GM18520 (cell line): Measurements from ENCODE around the gene SAMD13.

Experiments
- ATAC-seq: cut with Tn5 transposase; IDR thresholded peaks from one replicate; pipeline ENCODE4 v1.9.1; 2021; ENCODE audit not compliant: unreplicated experiment

SAMD13 gene

DNA sequence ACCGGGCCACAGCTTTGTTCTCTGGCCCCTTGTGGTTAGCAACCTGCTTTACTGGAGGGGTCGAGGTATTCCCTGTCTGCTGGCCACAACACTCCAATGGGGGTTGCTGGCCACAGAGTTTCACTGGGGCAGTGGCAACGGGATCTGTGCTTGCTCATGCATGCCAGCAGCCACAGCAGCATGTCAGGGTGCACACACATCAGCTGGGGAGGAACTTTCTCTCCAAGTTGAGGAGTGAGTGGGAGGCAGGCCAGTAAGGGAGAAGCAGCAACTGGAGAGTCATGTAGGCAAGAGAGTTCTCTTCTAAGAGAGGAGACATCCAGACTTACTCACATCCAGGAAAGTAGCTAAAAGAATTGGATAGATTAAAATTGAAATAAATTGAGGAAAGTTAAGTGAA is 38.0 kb downstream of the SAMD13 start:
- ATAC-seq, result no peak

- no peak for ATAC-seq
Observed at GRCh38 chr1:84344286-84344685, 42.8 kb downstream of the SAMD13 start.

DNA sequence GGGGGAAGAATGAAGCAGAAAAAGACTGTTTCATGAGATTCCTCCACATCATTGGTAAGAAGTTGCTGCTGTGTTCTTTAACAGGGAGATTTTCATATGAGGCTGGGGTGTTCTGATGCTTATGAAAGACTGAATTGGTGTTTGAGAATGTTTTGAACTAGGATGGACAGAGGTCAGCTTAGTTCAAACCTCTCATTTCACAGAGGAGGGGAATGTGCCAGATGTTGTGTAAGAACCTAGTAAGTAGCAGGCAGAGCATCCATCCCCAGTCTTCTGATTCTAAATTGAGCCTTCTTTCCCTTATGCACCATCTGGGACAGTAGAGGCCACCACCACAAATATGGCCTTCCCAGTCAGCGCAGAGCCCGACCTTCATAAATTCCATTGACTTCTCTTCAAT is 43.7 kb downstream of the SAMD13 start:
- ATAC-seq, result no peak

GRCh38 chr1:84347271-84347931 is 45.9 kb downstream of the SAMD13 start:
- no peak for ATAC-seq

DNA sequence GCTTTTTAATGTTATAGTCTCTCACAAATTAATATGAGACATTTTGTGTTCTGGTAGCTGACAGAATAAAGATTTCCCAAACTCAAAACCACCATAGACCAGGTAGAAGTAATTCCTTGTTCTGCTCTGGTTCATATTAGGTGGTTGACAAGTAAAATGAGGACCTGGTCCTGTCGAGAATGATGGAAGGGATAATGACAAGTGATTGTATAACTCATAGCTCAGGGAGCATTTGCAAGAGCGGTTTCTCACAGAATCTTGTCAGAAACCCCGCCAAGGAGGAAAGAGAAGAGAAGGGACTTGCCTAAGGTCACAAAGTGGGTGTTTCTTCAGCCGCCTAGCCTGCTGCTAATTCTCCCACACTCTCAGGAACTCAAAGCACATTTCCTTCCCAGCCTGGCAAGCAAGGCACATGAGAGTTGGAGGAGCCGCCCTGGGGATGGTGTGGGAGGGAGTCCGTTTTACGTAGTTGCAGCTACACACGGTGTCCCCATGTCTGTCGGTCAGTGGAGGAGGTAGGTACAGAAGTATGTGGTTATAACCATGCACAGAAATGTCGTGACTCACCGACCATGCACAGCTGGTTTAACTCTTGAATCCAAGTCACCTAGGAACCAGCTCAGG is 46.5 kb downstream of the SAMD13 start:
- ATAC-seq, result no peak

GRCh38 chr1:84348759-84349158 is 47.3 kb downstream of the SAMD13 start:
- no peak for ATAC-seq

DNA sequence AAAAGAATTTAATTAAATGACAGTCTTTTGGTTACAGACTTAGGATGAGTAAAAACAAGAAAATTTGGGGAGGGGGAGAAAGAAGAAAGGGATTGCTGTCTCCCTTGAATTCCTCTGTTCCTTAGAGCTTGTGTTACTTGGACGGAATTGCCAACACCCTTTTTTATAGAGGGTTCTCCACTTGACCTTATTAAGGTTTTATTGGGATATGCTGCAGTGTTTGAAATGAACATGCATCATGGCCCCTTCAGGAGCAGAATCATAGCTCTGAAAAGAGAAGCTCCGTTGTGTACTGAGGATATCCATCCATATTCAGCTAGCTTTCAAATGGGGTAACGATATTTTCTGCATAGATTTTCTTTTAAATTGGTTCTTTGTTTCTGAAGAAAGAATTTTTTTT is 48.6 kb downstream of the SAMD13 start:
- ATAC-seq, result no peak

GRCh38 chr1:84350550-84350949 is 49.0 kb downstream of the SAMD13 start:
- no peak for ATAC-seq

DNA sequence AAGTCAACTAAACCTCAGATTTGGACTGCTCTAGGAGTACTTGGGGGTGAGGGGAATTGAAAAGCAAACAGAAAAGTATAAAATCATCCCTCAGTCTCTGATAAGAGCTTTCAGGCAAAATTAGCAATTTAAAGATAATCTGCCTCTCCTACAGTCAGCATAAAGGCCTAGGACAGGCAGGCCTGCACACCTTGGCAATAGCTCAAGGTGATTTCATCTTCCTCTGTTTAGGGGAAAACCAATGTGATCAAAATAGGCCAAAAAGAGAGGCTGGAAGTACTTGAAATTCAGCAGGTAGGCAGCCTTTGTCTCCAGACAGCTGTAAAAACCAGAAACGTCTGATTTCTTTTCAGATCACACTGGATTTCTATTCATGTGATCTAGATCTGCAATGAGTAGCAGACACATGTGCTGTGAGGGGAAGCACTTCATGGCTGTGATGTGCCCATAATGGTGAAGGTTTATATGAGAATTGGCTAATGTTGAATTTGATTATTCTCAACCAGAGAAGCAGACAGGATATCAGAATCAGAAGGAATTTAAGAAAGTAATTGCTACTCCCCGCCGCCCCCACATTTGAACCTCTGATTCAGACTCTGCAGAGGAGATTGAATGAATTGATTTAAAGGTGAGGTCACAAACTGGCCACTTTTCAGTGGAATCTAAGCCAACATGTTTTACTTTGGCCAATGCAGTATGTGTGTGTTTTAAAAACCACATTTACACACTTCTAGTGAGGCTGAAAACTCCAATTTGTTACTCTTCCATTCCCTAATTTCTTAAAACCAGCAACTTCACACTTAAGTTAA is 51.0 kb downstream of the SAMD13 start:
- no peak for ATAC-seq

- no peak for ATAC-seq
Observed at GRCh38 chr1:84353695-84354094, 52.2 kb downstream of the SAMD13 start.

GRCh38 chr1:84355556-84355955 is 54.0 kb downstream of the SAMD13 start:
- ATAC-seq, result no peak

GRCh38 chr1:84356881-84357280 is 55.4 kb downstream of the SAMD13 start:
- ATAC-seq, result no peak

DNA sequence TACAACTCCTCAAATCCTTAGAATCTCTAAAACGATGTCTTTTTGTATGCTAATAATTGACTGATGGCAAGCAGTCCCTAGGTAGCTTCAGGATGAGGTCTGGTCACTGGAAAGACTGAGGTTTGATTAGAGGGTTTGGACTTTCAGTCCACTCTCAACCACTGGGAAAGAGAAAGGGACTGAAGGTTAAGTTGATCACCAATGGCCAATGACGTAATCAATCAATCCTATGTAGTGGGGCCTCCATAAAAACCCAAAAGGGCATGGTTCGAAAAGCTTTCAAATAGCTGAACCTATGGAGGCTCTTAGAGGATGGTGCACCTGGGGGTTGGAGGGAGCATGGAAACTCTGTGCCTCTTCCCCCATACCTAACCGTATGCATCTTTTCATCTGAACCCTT is 57.2 kb downstream of the SAMD13 start:
- no peak for ATAC-seq

DNA sequence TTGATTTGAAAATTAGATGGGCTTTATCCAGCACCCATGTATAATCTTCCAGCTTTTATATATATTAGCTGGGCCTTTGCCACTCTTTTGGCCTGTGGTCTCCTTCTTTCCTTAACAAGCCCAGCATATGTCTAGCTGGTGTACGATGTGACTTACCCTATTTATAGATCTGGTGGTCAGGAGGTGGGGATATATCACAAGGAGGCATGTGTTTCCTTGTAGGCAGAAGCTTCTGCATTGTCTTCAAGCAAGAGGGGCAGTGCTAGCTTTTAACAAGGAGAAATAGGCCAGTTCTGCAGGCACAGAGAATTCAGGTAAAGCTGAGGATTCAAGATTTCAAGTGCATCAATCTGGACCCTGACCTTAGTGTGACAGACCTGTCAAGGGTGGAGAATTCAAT is 58.8 kb downstream of the SAMD13 start:
- no peak for ATAC-seq

GRCh38 chr1:84361796-84362195 is 60.3 kb downstream of the SAMD13 start:
- no peak for ATAC-seq

DNA sequence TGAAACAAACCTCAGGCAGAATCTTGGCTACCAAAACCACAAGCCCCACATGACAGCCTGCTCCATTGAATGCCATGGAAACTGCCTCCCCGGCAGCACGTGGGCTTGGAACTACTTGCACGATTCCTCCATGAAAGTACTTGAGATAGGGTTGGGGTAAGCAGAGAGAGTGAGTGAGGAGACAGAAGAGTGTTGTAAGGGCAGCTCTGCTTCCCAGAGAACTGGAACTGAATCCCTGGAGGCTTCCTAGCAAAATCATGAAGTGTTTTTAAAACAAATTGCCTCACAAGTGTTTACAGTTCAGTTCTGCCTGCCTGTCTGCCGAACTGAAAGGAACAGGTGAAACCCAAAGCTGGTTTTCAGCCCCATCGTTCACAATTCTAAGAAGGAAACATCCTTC is 61.5 kb downstream of the SAMD13 start:
- ATAC-seq, result no peak

GRCh38 chr1:84363622-84364021 is 62.1 kb downstream of the SAMD13 start:
- ATAC-seq, result no peak

DNA sequence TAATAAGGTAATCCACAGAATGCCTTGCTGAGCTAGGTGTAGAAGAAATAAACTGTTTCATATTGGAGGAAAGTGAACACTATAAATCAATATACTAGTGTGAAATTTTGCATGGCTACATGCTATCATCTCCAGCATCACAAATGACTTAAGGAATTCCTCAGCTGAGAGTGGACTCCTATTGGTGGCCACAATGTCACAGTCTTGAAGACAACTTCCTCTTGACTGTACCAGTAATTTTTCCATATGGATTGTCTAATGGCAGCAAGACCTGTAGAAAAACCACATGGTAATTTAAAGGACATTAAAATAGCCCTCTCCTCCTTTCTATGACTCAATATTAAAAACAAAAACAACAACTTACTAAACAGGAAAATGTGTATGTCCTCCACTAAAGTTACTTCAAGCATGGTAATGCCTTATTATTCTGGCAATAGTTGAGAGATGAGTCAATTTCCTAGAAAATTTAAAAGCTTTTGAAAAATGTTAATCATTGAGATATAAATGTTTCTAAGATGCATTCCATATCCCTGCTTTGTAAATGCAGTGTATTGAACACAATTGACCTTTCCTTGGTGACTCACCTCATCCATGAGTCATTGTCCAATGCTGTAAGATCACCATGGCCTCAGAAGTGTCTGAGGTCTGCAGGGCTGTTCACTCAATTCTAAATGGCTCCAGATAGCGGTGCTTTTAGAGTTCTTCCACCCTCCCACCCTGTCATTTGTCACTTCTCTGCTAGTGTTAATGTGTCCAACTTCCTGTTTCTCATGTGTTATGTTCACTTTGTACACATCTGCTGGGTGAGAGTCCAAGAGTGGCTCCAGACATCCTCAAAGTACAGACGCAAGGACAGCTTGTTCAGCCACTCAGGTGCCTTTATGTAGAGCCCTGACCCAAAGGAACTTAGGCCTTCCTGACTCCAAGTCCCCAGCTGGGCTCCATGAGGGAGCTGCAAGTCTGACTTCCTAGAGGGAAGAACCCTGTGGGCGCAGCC is 64.0 kb downstream of the SAMD13 start:
- peak; percentile 66 for ATAC-seq

GRCh38 chr1:84366786-84367185 is 65.3 kb downstream of the SAMD13 start:
- ATAC-seq, result no peak

GRCh38 chr1:84367219-84367618 is 65.7 kb downstream of the SAMD13 start:
- ATAC-seq, result no peak

DNA sequence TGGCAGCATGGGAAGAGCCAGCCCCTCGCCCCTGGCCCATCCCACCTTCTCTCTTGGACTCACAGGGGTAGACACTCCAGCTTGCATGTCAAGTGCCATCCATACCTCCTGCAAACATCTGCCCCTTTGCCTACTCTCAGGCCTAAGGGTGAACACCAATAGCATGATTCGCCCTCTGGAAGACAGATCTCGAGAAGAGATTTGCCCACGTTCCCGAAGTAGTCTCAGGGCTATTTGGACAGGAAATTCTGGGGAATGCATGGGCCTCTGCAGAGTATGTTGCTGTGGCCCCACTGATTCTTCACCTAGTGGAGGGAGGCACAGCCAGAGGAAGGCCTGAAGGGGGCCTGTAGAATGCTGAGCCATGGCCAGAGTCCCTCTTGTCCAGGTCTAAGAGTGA is 66.9 kb downstream of the SAMD13 start:
- ATAC-seq, result no peak
